H1 (cell line): ENCODE results near the gene KNDC1. TPM values are rescaled to one million over a fixed set of nuclear protein-coding genes. Genes with fewer than 3 reads are reported as not detected.

ENCODE experiments used
- CTCF ChIA-PET: fragments of 300-600 bp; sonication (Branson Sonifier 250); formaldehyde crosslinking; loops from one replicate; lab custom pipeline; 2021; ENCODE audit not compliant: partially characterized antibody; lab: Charles Lee
- POLR2A ChIA-PET: fragments of 300-600 bp; sonication (Branson Sonifier 250); formaldehyde crosslinking; loops from one replicate; lab custom pipeline; 2021; ENCODE audit warnings: inconsistent platforms; ENCODE audit not compliant: partially characterized antibody; lab: Charles Lee
- DNase-seq, 2 experiments: peaks; one replicate each; pipeline versions ENCODE4 v3.0.0 to v3.0.0-alpha.2; 2010 to 2022; ENCODE audit warnings: low spot score in 2 of 2, low read depth in 1 of 2, mixed read lengths in 1 of 2
- FAIRE-seq: peaks from 2 replicates; lab custom pipeline; 2011; peaks lifted over from hg19 to GRCh38; lab: Jason Lieb, UNC
- H2AFZ ChIP-seq: 2 replicates; pipeline ENCODE4 v1.8.1; 2012; ENCODE audit warnings: low read length, inconsistent platforms
- H2AK5ac ChIP-seq: 2 replicates; pipeline ENCODE4 v1.6.1; 2013; ENCODE audit warnings: low read depth, low read length
- H2BK120ac ChIP-seq: replicated peaks from 2 replicates; pipeline ENCODE3; 2013; ENCODE audit warnings: low read depth, low read length, inconsistent platforms
- H2BK12ac ChIP-seq: 2 replicates; pipeline ENCODE4 v1.6.1; 2013; ENCODE audit warnings: low read depth, low read length
- H2BK15ac ChIP-seq: 2 replicates; pipeline ENCODE4 v1.6.1; 2013; ENCODE audit warnings: low read length
- H2BK20ac ChIP-seq: 2 replicates; pipeline ENCODE4 v1.6.1; 2013; ENCODE audit warnings: low read length
- H2BK5ac ChIP-seq: 2 replicates; pipeline ENCODE4 v1.6.1; 2013; ENCODE audit warnings: low read depth, low read length
- H3K14ac ChIP-seq: 2 replicates; pipeline ENCODE4 v1.6.1; 2013; ENCODE audit warnings: inconsistent platforms; ENCODE audit not compliant: insufficient read length
- H3K18ac ChIP-seq: 2 replicates; pipeline ENCODE4 v1.6.1; 2013; ENCODE audit warnings: low read length; ENCODE audit errors: extremely low read depth
- H3K23ac ChIP-seq: 2 replicates; pipeline ENCODE4 v1.6.1; 2013; ENCODE audit warnings: inconsistent platforms; ENCODE audit not compliant: insufficient read length
- H3K23me2 ChIP-seq: 2 replicates; pipeline ENCODE4 v1.6.1; 2013; ENCODE audit warnings: low read depth, low read length
- H3K27ac ChIP-seq: 2 replicates; pipeline ENCODE4 v1.6.1; 2011; ENCODE audit warnings: low read depth, low read length, inconsistent platforms
- H3K27me3 ChIP-seq, 4 experiments: replicated peaks in 1 of 4; 1 replicate in 1 of 4; 2 replicates in 3 of 4; pipeline versions ENCODE4 v1.6.1 to v1.8.1; 2011 to 2013; ENCODE audit warnings: low read length in 3 of 4, mild to moderate bottlenecking in 3 of 4, inconsistent platforms in 2 of 4, mixed read lengths in 2 of 4, moderate library complexity in 1 of 4; ENCODE audit not compliant: control insufficient read depth in 3 of 4, insufficient read depth in 3 of 4; ENCODE audit errors: extremely low read depth in 1 of 4
- H3K36me3 ChIP-seq, 4 experiments: 2 replicates each; pipeline versions ENCODE4 v1.6.1 to v1.8.1; 2011 to 2013; ENCODE audit warnings: mild to moderate bottlenecking in 4 of 4, low read length in 3 of 4, moderate library complexity in 2 of 4, control low read depth in 1 of 4, inconsistent platforms in 1 of 4; ENCODE audit not compliant: insufficient read depth in 4 of 4, control insufficient read depth in 2 of 4
- H3K4ac ChIP-seq: replicated peaks from 2 replicates; pipeline ENCODE3; 2013; ENCODE audit warnings: low read length, low read depth, mixed read lengths, inconsistent platforms; ENCODE audit not compliant: insufficient read length
- H3K4me1 ChIP-seq, 4 experiments: replicated peaks in 1 of 4; 1 replicate in 1 of 4; 2 replicates in 3 of 4; pipeline versions ENCODE4 v1.6.1 to v1.8.1; 2011 to 2013; ENCODE audit warnings: low read length in 3 of 4, inconsistent platforms in 2 of 4, mixed read lengths in 1 of 4; ENCODE audit not compliant: insufficient read depth in 4 of 4, control insufficient read depth in 3 of 4
- H3K4me2 ChIP-seq, 2 experiments: 2 replicates each; pipeline versions ENCODE4 v1.6.1 to v1.8.1; 2011 to 2013; ENCODE audit warnings: low read depth in 2 of 2, low read length in 2 of 2, control low read depth in 1 of 2, inconsistent platforms in 1 of 2, mild to moderate bottlenecking in 1 of 2; ENCODE audit not compliant: insufficient read depth in 1 of 2
- H3K4me3 ChIP-seq, 4 experiments: fragments of 200-600, 300-600 bp in 1 of 4; sonication (generic), shearing (Covaris generic), sonication (Bioruptor Twin) in 1 of 4; 2 replicates each; pipeline versions ENCODE4 v1.5.1 to v1.8.1; 2011 to 2016; ENCODE audit warnings: low read length in 4 of 4, low read depth in 3 of 4, control low read depth in 2 of 4, inconsistent platforms in 2 of 4, mild to moderate bottlenecking in 2 of 4, mixed read lengths in 1 of 4, moderate library complexity in 1 of 4; ENCODE audit not compliant: insufficient read depth in 2 of 4; ENCODE audit errors: extremely low read depth in 1 of 4
- H3K56ac ChIP-seq: replicated peaks from 2 replicates; pipeline ENCODE3; 2013; ENCODE audit warnings: low read depth, mild to moderate bottlenecking, mixed read lengths, low read length, inconsistent platforms; ENCODE audit not compliant: insufficient read length
- H3K79me1 ChIP-seq: 2 replicates; pipeline ENCODE4 v1.6.1; 2013; ENCODE audit warnings: low read depth, low read length, control low read depth
- H3K79me2 ChIP-seq, 2 experiments: 2 replicates each; pipeline versions ENCODE4 v1.6.1 to v1.8.1; 2012 to 2013; ENCODE audit warnings: low read length in 2 of 2, mild to moderate bottlenecking in 2 of 2, inconsistent platforms in 1 of 2; ENCODE audit not compliant: insufficient read depth in 2 of 2, control insufficient read depth in 1 of 2
- H3K9ac ChIP-seq, 4 experiments: replicated peaks in 1 of 4; 1 replicate in 1 of 4; 2 replicates in 3 of 4; pipeline versions ENCODE4 v1.6.1 to v1.8.1; 2011 to 2013; ENCODE audit warnings: low read depth in 3 of 4, low read length in 3 of 4, control low read depth in 2 of 4, mild to moderate bottlenecking in 2 of 4, moderate library complexity in 2 of 4, inconsistent platforms in 1 of 4; ENCODE audit errors: extremely low read depth in 1 of 4
- H3K9me3 ChIP-seq, 2 experiments: 2 replicates each; pipeline versions ENCODE4 v1.6.1 to v1.8.1; 2012 to 2013; ENCODE audit warnings: mild to moderate bottlenecking in 2 of 2, moderate library complexity in 2 of 2, control low read depth in 1 of 2, inconsistent platforms in 1 of 2, low read depth in 1 of 2, low read length in 1 of 2, mixed read lengths in 1 of 2; ENCODE audit not compliant: insufficient read depth in 2 of 2
- H4K20me1 ChIP-seq, 2 experiments: replicated peaks in 1 of 2; 2 replicates each; pipeline versions ENCODE3 to v1.8.1; 2011 to 2013; ENCODE audit warnings: inconsistent platforms in 2 of 2, low read length in 2 of 2, mild to moderate bottlenecking in 1 of 2; ENCODE audit not compliant: insufficient read depth in 2 of 2, control insufficient read depth in 1 of 2
- H4K5ac ChIP-seq: 2 replicates; pipeline ENCODE4 v1.6.1; 2013; ENCODE audit warnings: low read length, low read depth, mixed read lengths, inconsistent platforms; ENCODE audit not compliant: insufficient read length
- H4K8ac ChIP-seq: 2 replicates; pipeline ENCODE4 v1.8.0; 2013; ENCODE audit warnings: mild to moderate bottlenecking, moderate library complexity, low read length, inconsistent platforms; ENCODE audit not compliant: insufficient read depth; ENCODE audit errors: extremely low read depth
- H4K91ac ChIP-seq: replicated peaks from 2 replicates; pipeline ENCODE3; 2013; ENCODE audit warnings: low read length, mixed read lengths, inconsistent platforms; ENCODE audit not compliant: insufficient read length
- BACH1 ChIP-seq: IDR thresholded peaks from 2 replicates; pipeline ENCODE4 v1.6.1; 2012; ENCODE audit warnings: low read length, improper control_type of control experiment
- HDAC6 ChIP-seq: IDR thresholded peaks from one replicate; pipeline ENCODE4 v1.7.1; 2012; ENCODE audit warnings: low read depth, mild to moderate bottlenecking, inconsistent platforms, low read length, moderate library complexity
- KDM1A ChIP-seq: fragments of 200-600, 300-600 bp; sonication (generic); IDR thresholded peaks from 2 replicates; pipeline ENCODE4 v1.7.1; 2016; ENCODE audit warnings: mild to moderate bottlenecking, low read length, borderline replicate concordance
- MAFK ChIP-seq: IDR thresholded peaks from 2 replicates; pipeline ENCODE4 v1.6.1; 2012; ENCODE audit warnings: low read depth, mild to moderate bottlenecking, improper control_type of control experiment, low read length
- NRF1 ChIP-seq: IDR thresholded peaks from 2 replicates; pipeline ENCODE4 v1.6.1; 2011; ENCODE audit warnings: mild to moderate bottlenecking, low read depth, low read length, improper control_type of control experiment
- PHF8 ChIP-seq: fragments of 200-600 bp; sonication (generic); conservative IDR thresholded peaks from 2 replicates; pipeline ENCODE4 v1.7.1; 2012; ENCODE audit warnings: low read depth, mild to moderate bottlenecking, inconsistent platforms, low read length, moderate library complexity
- SP2 ChIP-seq: IDR thresholded peaks from 2 replicates; pipeline ENCODE4 v1.6.1; 2012; ENCODE audit warnings: mild to moderate bottlenecking, low read length, inconsistent platforms
- TAF1 ChIP-seq: IDR thresholded peaks from 2 replicates; pipeline ENCODE4 v1.6.1; 2011; ENCODE audit warnings: mild to moderate bottlenecking, low read depth, low read length
- WGBS, 2 experiments: shearing (Covaris generic) in 1 of 2; methylation state at CpG; one replicate each; pipeline versions ENCODE4 v1.1.6 to v1.1.7; 2013 to 2015; ENCODE audit warnings: low lambda C conversion rate in 2 of 2, mixed read lengths in 2 of 2, inconsistent platforms in 1 of 2, low coverage in 1 of 2, missing lambda C conversion rate in 1 of 2; ENCODE audit not compliant: insufficient replicate concordance in 2 of 2, insufficient coverage in 1 of 2, insufficient read length in 1 of 2; ENCODE audit errors: extremely low coverage in 1 of 2, missing lambda C conversion rate in 1 of 2; 5-methylcytosine and 5-hydroxymethylcytosine counted together
- polyA plus RNA-seq, 7 experiments: library from polyadenylated mRNA; depleted of rRNA in 3 of 7; stranded (reverse) in 5 of 7; unstranded in 2 of 7; fragments of >200 nt in 5 of 7; fragments of 200-250 nt in 2 of 7; gene quantifications; 1 replicate in 5 of 7; 2 replicates in 1 of 7; 4 replicates in 1 of 7; pipeline versions ENCODE4 v1.2.1 to v1.2.3, GENCODE V29; 2011 to 2013; ENCODE audit warnings: missing spikeins in 2 of 7, mixed read lengths in 2 of 7
- total RNA-seq: library from RNA; stranded (reverse); fragmentation: NEBNext Ultra II Directional; extraction: Animal tissue kit (Norgen Biotek cat#: 25700); gene quantifications from 2 replicates; pipeline ENCODE4 v1.2.1, GENCODE V29; 2021

The KNDC1 gene
- total and polyA plus RNA-seq, 2 of the 8 experiments (the other 6 are each of a cell fraction or from before 2014, with no cell fraction given) = 7.5 to 16.7 TPM

DNA sequence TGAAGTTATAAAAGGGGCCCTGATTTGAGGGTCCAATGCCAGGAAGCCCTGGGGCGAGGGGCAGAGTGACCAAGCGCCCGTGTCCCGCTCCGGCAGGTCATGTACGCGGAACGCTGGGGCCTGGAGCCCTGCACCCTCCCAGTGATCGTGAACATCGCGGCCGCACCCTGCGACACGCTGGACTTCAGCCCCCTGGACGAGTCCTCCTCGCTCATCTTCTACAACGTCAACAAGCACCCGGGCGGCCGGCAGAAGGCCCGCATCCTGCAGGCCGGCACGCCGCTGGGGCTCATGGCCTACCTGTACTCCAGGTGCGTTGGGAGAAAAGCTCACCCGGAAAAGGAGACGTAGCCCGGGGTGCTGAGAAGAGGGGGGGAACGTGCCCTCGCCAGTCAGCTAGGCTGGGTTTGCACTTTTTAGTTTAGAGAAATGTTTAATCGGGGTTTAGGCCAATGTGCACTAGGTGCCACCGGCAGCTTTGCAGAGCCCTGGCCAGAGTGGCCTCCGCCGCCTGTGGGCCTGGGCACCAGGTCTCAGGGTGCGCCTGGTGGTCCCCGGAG lies 47.1 kb downstream of the KNDC1 start:
- POLR2A ChIA-PET = interaction anchor here (1.2 to 2.6 kb wide), 3 partner anchors 10 to 56 kb away, joined by 3 to 11 read pairs (median 4); no protein-coding TSS in a partner anchor
- Histone ChIP-seq H4K91ac (no peak overlapping the region), H2BK120ac (no peak overlapping the region), H2BK5ac (no peak overlapping the region), H2AK5ac (no peak overlapping the region), H2AFZ (no peak overlapping the region), H3K4me2 (no peak overlapping the region), H3K79me1 (no peaks in the 10 kb centered on the region), H3K4me3 (no peak overlapping the region), H2BK12ac (no peak overlapping the region), H3K9me3 (no peaks in the 10 kb centered on the region; a peak in 1 of 4 replicates), H3K4ac (no peak overlapping the region), H3K4me1 (no peaks in the 10 kb centered on the region), H3K23me2 (peaks cover 7% of the 10 kb centered on the region), H3K36me3 (peaks cover 0 to 6% (median 0%) of the 10 kb centered on the region in 4 experiments; a peak in 3 of 8 replicates), H4K20me1 (peaks cover 2 to 11% of the 10 kb centered on the region in 2 experiments), H3K56ac (no peak overlapping the region), H2BK20ac (no peak overlapping the region), H3K14ac (no peak overlapping the region), H3K27me3 (no peaks in the 10 kb centered on the region; a peak in 1 of 7 replicates), H3K23ac (no peak overlapping the region), H4K8ac (no peak overlapping the region), H3K27ac (no peak overlapping the region), H3K9ac (no peak overlapping the region; a peak in 1 of 7 replicates), H4K5ac (no peak overlapping the region), H3K18ac (no peak overlapping the region), H2BK15ac (no peak overlapping the region), H3K79me2 (no peaks in the 10 kb centered on the region)
- 96% methylated on average over 26 of the region's 36 CpGs; no CpG with 5 or more reads in 1 of the 2 experiments for WGBS, 2 experiments
- CTCF ChIA-PET = interaction anchor here (0.7 to 2.6 kb wide), 4 partner anchors 10 to 307 kb away, joined by 3 to 8 read pairs (median 6); no protein-coding TSS in a partner anchor
- FAIRE-seq = no peak
- no peak for DNase-seq
- no peak for TF ChIP-seq BACH1
- no peak for TF ChIP-seq SP2
- no peak for TF ChIP-seq HDAC6
- TF ChIP-seq MAFK = no peak
- no peak for TF ChIP-seq TAF1
- TF ChIP-seq KDM1A = no peak
- no peak for TF ChIP-seq NRF1
- no peak for TF ChIP-seq PHF8
- TF ChIP-seq, all 59 proteins: peak for 0
